ENCODE results near the gene TAS2R1. TPM values are rescaled to one million over a fixed set of nuclear protein-coding genes. Genes with fewer than 3 reads are reported as not detected.
A peak's percentile ranks its signal among the peaks of the same experiment; 100 is the strongest.

Gene TAS2R1
- total RNA-seq, 1 experiment from 2014 or later: not detected

GRCh38 chr5:9582406-9582805 lies 47.7 kb downstream of the TAS2R1 start:
- no peak overlapping the region for H3K4me2 ChIP-seq (ENCODE audit: low read length)
- H3K9ac ChIP-seq (ENCODE audit: low read length): no peak overlapping the region
- H3K9me3 ChIP-seq (ENCODE audit: low read length): no peaks in the 10 kb centered on the region
- CTCF ChIA-PET: no interaction called here
- H4K20me1 ChIP-seq (ENCODE audit: low read length): no peaks in the 10 kb centered on the region
- no peak overlapping the region for H3K27ac ChIP-seq (ENCODE audit: low read length)
- DNase-seq (peak; percentile 32), ATAC-seq (no peak)
- no peaks in the 10 kb centered on the region for H3K27me3 ChIP-seq (ENCODE audit: low read length)
- H2AFZ ChIP-seq (ENCODE audit: low read length): no peak overlapping the region
- no TSS peak for BruUV-seq (replicated peaks)
- H3K36me3 ChIP-seq (ENCODE audit: low read depth, low read length): no peaks in the 10 kb centered on the region
- no peaks in the 10 kb centered on the region for H3F3A ChIP-seq (ENCODE audit: low read length, unreplicated experiment)
- no peak for TF ChIP-seq EZH2 (IDR thresholded peaks at IDR 0.05; ENCODE audit: low read length, unreplicated experiment)
- no peak for TF ChIP-seq EZH2phosphoT487 (IDR thresholded peaks at IDR 0.05; ENCODE audit: borderline replicate concordance, low read length)
- TF ChIP-seq CTCF (conservative IDR thresholded peaks at IDR 0.05; ENCODE audit: low read depth, low read length): no peak
- intact Hi-C loops (cut with micrococcal nuclease): no loop called here
- POLR2A ChIA-PET (ENCODE audit: unreplicated experiment): interaction anchor here (0.6 kb wide), 1 partner anchor 105 kb away, joined by 3 read pairs; no protein-coding TSS in a partner anchor
- H3K4me1 ChIP-seq (ENCODE audit: insufficient read depth, low read length): no peaks in the 10 kb centered on the region
- no peaks in the 10 kb centered on the region for H3K79me2 ChIP-seq (ENCODE audit: low read length)
- H3K9me2 ChIP-seq (replicated peaks; ENCODE audit: low read length): no peaks in the 10 kb centered on the region
- no peak overlapping the region for H3K4me3 ChIP-seq (ENCODE audit: low read length)

Other genes with a start within 250 kb of the TAS2R1 start
- 2.6 and 4.4 TPM in 2 replicates for gene SEMA5A, start 84.3 kb downstream of the TAS2R1 start, total RNA-seq (2014; rRNA removed)